Neuron (in vitro differentiated cells): ENCODE results near the gene THBD.

Experiments used
- H2AFZ ChIP-seq: one replicate; pipeline ENCODE4 v1.6.1; 2013; ENCODE audit warnings: low read depth, mild to moderate bottlenecking, inconsistent platforms, low read length, moderate library complexity
- H3K27me3 ChIP-seq: one replicate; pipeline ENCODE4 v1.6.1; 2013; ENCODE audit warnings: low read length; ENCODE audit not compliant: insufficient read depth
- H3K36me3 ChIP-seq: one replicate; pipeline ENCODE4 v1.6.1; 2013; ENCODE audit warnings: low read length; ENCODE audit not compliant: insufficient read depth
- H3K4me1 ChIP-seq: one replicate; pipeline ENCODE4 v1.6.1; 2013; ENCODE audit warnings: low read length; ENCODE audit not compliant: insufficient read depth
- H3K4me3 ChIP-seq: 2 replicates; pipeline ENCODE4 v1.5.1; 2013; ENCODE audit warnings: mild to moderate bottlenecking, low read length, moderate library complexity
- H3K9me3 ChIP-seq: one replicate; pipeline ENCODE4 v1.6.1; 2013; ENCODE audit warnings: low read length

The THBD gene

DNA sequence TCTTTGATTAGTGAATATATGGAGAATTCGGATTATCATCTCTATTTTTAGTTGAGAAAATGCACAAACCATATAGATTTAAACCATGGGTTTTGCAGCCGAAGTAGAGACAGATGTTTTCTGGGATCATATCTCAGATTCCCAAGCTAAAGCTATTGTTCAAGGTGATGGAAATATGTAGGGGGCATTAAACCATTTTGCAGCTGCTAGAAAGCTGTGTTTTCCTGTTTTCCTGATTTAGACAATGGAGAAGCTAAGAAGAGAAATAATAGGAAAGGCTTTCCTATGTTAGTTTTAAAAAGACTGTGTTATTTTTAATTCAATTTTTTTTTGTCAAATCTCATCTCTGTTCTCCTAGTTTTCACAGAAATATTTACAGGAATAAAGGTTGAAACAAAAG, 30.5 kb upstream of the THBD start:
- Histone ChIP-seq H2AFZ (no peak overlapping the region), H3K4me1 (no peaks in the 10 kb centered on the region), H3K27me3 (no peaks in the 10 kb centered on the region), H3K4me3 (no peak overlapping the region), H3K9me3 (no peaks in the 10 kb centered on the region), H3K36me3 (no peaks in the 10 kb centered on the region)

DNA sequence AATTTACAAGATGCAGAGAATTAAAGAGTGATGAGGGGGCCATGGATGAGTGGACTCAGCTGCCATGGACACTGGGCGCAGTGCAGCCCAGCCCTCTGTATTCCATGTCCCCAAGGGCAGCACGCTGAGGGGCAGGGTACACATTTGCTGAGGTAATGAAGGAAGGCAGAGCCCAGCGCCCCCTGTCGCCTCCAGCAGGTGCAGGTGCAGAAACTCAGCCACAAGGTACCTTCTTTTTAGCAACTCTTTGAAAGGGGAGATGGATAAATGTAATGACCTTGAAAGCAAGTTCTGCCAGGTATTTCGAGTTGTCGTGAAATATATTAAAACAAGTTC, 29.5 kb upstream of the THBD start:
- Histone ChIP-seq H3K27me3 (no peaks in the 10 kb centered on the region), H3K9me3 (no peaks in the 10 kb centered on the region)

DNA sequence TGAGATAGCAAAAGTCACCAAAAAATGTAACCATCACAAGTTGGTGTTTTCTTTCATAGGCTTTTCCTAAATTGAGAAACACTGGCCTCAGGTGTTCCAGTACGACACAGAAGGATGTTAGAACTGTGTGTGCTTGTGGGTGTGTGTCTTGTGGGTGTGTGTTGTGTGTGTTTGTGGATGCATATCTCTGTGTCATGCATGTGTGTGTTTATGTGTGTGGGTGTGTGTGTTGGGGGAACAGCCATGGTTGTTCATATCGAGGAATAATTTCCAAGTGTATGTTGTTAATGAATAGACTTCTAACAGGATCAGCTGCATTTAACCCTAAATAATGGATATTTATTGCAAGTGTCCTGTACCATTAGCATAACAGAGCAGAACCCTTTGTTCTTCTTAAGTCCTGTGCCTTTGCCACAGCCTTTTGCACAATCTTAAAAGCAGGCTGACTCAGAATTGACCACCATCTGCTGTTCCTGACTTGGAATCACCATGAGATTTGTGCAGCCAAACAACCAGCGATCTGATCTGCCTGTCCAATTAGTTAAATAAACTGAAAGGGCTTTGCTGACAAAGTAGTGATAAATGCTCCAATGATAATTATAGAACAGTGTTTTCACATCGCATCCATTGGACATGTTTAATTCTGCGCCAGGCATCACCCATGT, 29.0 kb upstream of the THBD start:
- no peaks in the 10 kb centered on the region for H3K27me3 ChIP-seq
- H2AFZ ChIP-seq: no peak overlapping the region
- H3K9me3 ChIP-seq: no peaks in the 10 kb centered on the region
- no peaks in the 10 kb centered on the region for H3K4me1 ChIP-seq
- no peak overlapping the region for H3K4me3 ChIP-seq
- H3K36me3 ChIP-seq: no peaks in the 10 kb centered on the region

More for the DNA sequence above, 29.5 kb upstream of the THBD start:
- Histone ChIP-seq H2AFZ (no peak overlapping the region), H3K4me1 (no peaks in the 10 kb centered on the region), H3K4me3 (no peak overlapping the region), H3K36me3 (no peaks in the 10 kb centered on the region)

DNA sequence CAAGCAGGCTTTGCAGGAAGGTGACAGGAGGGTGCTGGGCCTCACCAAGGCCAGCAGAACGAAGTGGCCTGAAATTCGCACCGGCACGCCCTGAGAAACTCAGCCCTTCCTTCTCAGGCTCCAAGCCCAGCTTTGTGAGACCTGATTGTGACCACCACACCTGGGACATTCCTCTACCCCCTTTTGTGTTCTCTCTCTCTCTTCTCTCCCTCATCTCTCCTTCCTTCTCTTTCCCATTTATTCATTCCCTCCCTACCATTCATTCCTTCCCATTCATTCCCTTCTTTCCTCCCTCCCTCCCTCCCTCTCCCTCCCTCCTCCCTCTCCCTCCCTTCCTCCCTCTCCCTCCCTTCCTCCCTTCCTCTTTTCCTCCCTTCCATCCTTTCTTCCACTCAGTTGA, 27.8 kb upstream of the THBD start:
- H3K4me3 ChIP-seq: no peak overlapping the region
- H3K4me1 ChIP-seq: no peaks in the 10 kb centered on the region
- H2AFZ ChIP-seq: no peak overlapping the region
- H3K36me3 ChIP-seq: no peaks in the 10 kb centered on the region
- no peaks in the 10 kb centered on the region for H3K9me3 ChIP-seq
- no peaks in the 10 kb centered on the region for H3K27me3 ChIP-seq

DNA sequence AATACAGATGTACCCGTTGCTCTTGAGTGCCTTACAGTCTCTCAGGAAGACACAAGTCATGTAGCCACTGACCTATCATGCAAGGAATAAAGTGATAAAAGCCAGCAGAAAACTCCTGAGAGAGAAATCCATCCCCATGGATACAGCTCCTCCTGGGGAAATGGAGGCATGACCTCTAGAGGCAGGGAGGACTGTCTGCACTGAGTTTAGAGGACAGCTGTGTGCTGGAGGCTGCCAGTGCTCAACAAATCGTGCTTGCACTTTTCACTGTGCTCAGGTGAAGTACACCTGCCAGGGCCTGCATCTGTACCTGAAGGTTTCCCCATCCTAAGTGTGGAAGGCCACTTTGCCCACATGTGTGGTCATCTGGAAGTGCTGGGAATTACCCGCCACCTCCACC, 24.6 kb upstream of the THBD start:
- H3K36me3 ChIP-seq: no peaks in the 10 kb centered on the region
- no peak overlapping the region for H3K4me3 ChIP-seq
- H3K27me3 ChIP-seq: no peaks in the 10 kb centered on the region
- no peak overlapping the region for H2AFZ ChIP-seq
- H3K4me1 ChIP-seq: no peaks in the 10 kb centered on the region
- no peaks in the 10 kb centered on the region for H3K9me3 ChIP-seq

DNA sequence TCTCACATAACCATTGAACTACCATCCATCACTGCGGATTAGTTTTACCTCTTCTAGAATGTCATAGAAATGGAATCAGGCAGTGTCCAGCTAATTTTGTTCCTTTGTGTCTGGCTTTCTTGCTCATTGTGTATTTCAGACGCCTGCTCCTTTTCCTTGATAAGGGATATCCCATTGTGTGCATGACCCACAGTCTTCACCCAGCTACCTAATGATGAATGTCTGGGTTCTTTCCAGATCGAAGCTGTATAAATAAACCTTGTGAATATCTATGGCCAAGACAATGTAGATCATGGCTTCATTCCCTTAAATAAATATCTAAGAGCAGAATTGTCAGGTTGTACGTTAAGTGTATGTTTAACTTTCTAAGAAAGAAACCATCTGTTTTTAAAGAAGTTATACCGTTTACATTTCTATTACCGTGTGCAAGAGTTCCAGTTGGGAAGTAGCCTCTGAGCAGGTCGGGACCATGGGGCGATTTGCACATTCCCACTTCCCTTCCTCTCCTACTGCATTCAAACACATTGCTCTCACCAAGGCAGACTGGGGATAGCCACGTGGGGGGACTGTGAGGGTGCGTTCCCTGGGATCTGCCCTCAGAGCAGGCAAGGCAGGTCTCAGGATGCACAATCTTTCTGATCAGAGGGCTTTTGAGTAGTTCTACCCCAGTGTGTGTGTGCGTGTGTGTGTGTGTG, 23.6 kb upstream of the THBD start:
- no peak overlapping the region for H2AFZ ChIP-seq
- H3K27me3 ChIP-seq: no peaks in the 10 kb centered on the region
- no peaks in the 10 kb centered on the region for H3K4me1 ChIP-seq
- H3K4me3 ChIP-seq: no peak overlapping the region
- no peaks in the 10 kb centered on the region for H3K9me3 ChIP-seq
- no peaks in the 10 kb centered on the region for H3K36me3 ChIP-seq

DNA sequence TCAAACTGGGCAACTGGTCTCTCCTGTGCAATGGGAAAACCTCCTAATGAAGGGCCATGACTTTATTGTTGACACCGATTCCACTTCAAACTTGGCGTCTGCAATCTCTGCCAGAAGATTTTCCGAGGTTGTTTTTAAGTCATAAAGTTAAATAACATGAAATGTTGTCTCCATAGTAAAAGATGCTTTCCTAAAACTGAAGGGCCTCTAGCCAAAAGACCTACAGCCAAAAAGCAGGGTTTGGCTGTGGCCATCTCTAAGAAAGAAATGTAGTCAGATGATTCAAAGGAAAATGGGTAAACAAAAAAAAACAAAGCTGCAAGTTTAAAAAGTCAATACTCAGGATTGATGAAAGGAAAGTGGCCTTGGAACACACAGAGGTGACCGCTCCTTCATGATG, 22.5 kb upstream of the THBD start:
- Histone ChIP-seq H3K4me3 (no peak overlapping the region), H3K4me1 (no peaks in the 10 kb centered on the region), H3K36me3 (no peaks in the 10 kb centered on the region), H3K9me3 (no peaks in the 10 kb centered on the region), H2AFZ (no peak overlapping the region), H3K27me3 (no peaks in the 10 kb centered on the region)

DNA sequence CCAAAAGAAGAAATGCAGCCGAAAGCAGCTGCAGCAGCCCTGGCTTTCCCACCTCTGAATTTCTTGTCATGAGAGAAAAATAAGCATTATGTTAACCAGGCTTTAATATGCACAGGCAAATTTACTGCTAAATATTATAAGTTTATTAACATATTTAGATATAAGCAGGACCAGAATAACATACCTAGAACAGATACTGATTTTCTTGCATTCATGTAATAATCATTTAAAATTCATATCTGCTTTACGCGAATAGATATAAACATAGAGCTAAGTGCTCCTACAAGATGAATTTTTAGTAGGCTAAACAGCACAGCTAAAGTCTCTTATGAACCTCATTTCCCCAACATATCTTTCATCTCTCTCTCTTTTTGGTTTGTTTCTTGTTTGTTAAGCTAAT, 21.9 kb upstream of the THBD start:
- H3K36me3 ChIP-seq: no peaks in the 10 kb centered on the region
- no peaks in the 10 kb centered on the region for H3K4me1 ChIP-seq
- no peaks in the 10 kb centered on the region for H3K9me3 ChIP-seq
- H2AFZ ChIP-seq: no peak overlapping the region
- no peak overlapping the region for H3K4me3 ChIP-seq
- H3K27me3 ChIP-seq: no peaks in the 10 kb centered on the region

DNA sequence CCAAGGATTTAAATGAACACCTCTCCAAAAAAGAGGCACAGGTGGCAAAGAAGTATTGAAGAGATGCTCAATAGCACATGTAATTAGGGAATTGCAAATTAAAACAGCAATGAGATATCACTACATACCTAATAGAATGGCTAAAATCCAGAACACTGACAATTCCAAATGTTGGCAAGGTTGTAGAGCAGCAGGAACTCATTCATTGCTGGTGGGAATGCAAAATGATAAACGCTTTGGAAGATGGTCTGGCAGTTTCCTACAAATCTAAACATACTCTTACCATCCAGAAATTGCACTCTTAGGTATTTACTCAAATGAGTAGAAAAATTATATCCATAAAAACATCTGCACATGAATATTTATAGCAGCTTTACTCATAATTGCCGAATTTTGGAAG, 19.6 kb upstream of the THBD start:
- Histone ChIP-seq H3K4me1 (no peaks in the 10 kb centered on the region), H3K4me3 (no peak overlapping the region), H3K27me3 (no peaks in the 10 kb centered on the region), H3K36me3 (no peaks in the 10 kb centered on the region), H3K9me3 (no peaks in the 10 kb centered on the region), H2AFZ (no peak overlapping the region)

DNA sequence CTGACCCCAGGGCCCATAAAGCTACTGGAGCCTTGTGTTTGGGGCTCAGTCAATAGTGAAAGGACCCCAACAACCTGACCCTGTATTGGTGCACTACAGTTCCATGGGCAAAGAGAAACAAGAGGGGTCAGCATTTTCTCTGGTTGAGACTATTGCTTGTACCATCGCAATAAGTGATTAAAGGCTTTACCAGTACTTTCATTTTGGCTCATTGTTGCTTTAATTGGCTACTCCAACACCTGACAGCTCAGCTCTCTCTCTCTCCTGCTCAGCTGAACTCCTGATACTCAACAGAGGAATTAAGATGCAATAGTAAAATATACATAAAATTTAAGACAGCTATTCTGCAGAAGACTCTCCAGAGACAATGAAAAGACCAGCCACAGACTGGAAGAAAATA, 18.8 kb upstream of the THBD start:
- Histone ChIP-seq H3K27me3 (no peaks in the 10 kb centered on the region), H2AFZ (no peak overlapping the region), H3K4me1 (no peaks in the 10 kb centered on the region), H3K9me3 (no peaks in the 10 kb centered on the region), H3K36me3 (no peaks in the 10 kb centered on the region), H3K4me3 (no peak overlapping the region)

DNA sequence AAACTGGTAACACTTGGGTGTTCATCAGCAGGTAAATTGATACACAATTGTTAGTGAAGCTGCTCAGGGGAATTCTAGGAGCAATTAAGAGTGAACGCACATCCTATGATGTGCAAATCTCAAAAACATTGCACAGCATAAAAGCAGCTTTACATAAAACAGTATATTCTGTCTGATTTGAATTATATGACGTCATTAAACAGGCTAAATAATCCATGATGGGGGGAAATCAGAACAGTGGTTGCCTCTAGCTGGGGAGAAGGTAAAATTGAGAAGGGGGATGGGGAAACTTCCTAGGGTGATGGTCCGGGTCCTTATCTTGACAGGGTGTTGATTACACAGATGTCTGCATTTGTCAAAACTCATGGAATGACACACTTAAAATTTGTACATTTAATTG, 17.3 kb upstream of the THBD start:
- Histone ChIP-seq H3K9me3 (no peaks in the 10 kb centered on the region), H3K4me1 (no peaks in the 10 kb centered on the region), H3K27me3 (no peaks in the 10 kb centered on the region), H3K4me3 (no peak overlapping the region), H3K36me3 (no peaks in the 10 kb centered on the region), H2AFZ (no peak overlapping the region)

DNA sequence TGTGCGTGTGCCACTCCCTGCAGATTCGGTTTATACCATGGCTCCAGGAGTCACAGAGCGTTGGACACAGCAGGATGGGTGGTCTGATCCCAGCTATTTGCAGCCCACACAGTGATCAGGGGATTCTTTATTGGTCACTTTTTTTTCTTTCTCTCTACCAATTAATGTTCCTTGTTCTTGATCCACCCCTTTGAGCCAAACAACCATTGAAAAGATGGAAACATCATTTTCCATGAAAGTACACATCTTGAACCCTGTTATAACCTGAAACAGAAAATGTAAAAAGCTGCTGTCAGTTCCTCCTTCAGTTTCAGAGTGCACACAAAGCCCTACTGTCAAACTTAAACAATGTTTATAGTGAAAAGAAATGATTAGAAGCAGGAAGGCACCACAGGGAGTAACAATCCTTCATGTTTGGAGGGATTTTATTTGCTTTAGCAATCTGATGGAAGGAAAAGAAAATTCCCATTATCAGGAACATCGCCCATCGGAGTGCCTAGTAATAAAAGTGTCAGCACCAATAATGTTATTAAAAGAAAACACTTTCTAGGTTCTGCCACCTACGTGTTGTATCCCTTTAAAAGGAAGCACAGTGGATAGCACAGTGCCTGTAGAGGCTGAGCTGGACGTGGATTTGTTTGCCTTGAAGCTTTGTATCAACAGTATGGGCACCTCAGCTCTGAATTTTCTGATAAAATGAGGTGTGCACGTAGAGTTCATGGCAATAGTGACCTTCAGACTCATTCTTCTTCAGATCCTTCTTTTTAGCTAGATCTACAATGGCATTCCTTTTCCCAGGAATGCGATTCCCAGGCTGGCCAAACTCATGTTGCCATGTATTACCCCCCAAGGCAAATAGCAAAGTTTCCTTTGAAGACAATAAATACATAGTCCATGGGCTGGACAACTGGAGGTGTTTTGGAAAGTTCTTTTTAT, 16.1 kb upstream of the THBD start:
- no peak overlapping the region for H3K4me3 ChIP-seq
- H3K27me3 ChIP-seq: no peaks in the 10 kb centered on the region
- no peaks in the 10 kb centered on the region for H3K9me3 ChIP-seq
- no peaks in the 10 kb centered on the region for H3K36me3 ChIP-seq
- no peaks in the 10 kb centered on the region for H3K4me1 ChIP-seq
- H2AFZ ChIP-seq: no peak overlapping the region

DNA sequence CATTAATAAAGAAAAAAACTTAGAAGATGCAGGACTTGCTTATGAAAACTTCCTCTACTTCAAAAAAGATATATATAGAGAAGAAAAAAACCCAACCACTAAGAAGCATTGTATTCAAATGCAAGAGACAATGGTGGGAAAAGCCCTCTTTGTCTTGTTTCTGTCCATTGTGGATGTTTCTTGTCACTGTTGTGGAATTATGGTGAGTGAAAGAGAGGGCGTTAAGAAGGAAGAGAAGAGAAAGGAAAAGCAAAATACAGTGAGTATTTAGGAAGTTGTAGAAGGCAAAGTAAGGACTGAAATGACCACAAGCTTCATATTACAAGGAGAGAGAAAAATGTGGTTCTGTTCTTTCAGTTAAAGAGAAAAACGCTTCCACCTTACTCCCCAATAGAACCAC, 14.1 kb upstream of the THBD start:
- Histone ChIP-seq H3K4me1 (no peaks in the 10 kb centered on the region), H3K9me3 (no peaks in the 10 kb centered on the region), H2AFZ (no peak overlapping the region), H3K27me3 (no peaks in the 10 kb centered on the region), H3K4me3 (no peak overlapping the region), H3K36me3 (no peaks in the 10 kb centered on the region)
